Activated T-helper 2 cell treated with anti-CD3 and anti-CD28 coated beads, Interferon-gamma antibody, Interleukin-2, Interleukin-4, amounts not matched to agents 10 μg/mL and 5 μg/mL and 100 μg/mL, durations not matched to agents 14 hours and 24 hours and 36 hours (primary cell): Measurements from ENCODE around the gene ZC3H4. TPM values are rescaled to one million over a fixed set of nuclear protein-coding genes. Genes with fewer than 3 reads are reported as not detected.

Experiments used
- DNase-seq: peaks from one replicate; pipeline ENCODE4 v3.0.0; 2021; ENCODE audit warnings: low spot score
- H3K27ac Mint-ChIP-seq: one replicate; pipeline ENCODE4 v1.8.0; 2021; ENCODE audit warnings: mixed read lengths
- H3K27me3 Mint-ChIP-seq: one replicate; pipeline ENCODE4 v1.8.0; 2021; ENCODE audit warnings: low read depth, mixed read lengths
- H3K36me3 Mint-ChIP-seq: one replicate; pipeline ENCODE4 v1.8.0; 2021; ENCODE audit warnings: low read depth, mixed read lengths
- H3K4me1 Mint-ChIP-seq: one replicate; pipeline ENCODE4 v1.8.0; 2021; ENCODE audit warnings: low read depth, mixed read lengths
- H3K4me3 Mint-ChIP-seq: one replicate; pipeline ENCODE4 v1.8.0; 2021; ENCODE audit warnings: low read depth, mild to moderate bottlenecking, moderate library complexity, mixed read lengths
- H3K9me3 Mint-ChIP-seq: one replicate; pipeline ENCODE4 v1.8.0; 2021; ENCODE audit warnings: mixed read lengths
- intact Hi-C: fragments of 100-400 bp; cut with micrococcal nuclease; formaldehyde crosslinking; loops from one replicate; pipeline ENCODE4 v1.15.1; 2023
- total RNA-seq: library from RNA; stranded (reverse); gene quantifications from 2 replicates; pipeline ENCODE4 v1.2.3, GENCODE V29; 2022

The ZC3H4 gene
- 97.1 and 104 TPM in 2 replicates for total RNA-seq

- H3K4me3 Mint-ChIP-seq = peak within 1 kb of the TSS; percentile 95
- peaks cover 26% of the 10 kb centered on the region for H3K4me1 Mint-ChIP-seq
- H3K27me3 Mint-ChIP-seq = no peaks in the 10 kb centered on the region
- DNase-seq = peak; percentile 100
- intact Hi-C loops = loop anchor here (1.0 to 2.0 kb wide), 6 partner anchors 17 to 326 kb away; partner anchors contain the start of genes ARHGAP35, SAE1 and TMEM160
- peak within 1 kb of the TSS; percentile 99 for H3K27ac Mint-ChIP-seq
- H3K9me3 Mint-ChIP-seq = no peaks in the 10 kb centered on the region
- peaks cover 35% of the 10 kb centered on the region for H3K36me3 Mint-ChIP-seq
These were observed at the start of gene ZC3H4 for GRCh38 chr19:47112997-47113849. Gene ZC3H4, minus strand, starts transcription at chr19:47113776. Its CDS starts 1,192 bp downstream, at chr19:47112584.

GRCh38 chr19:47161876-47162489, 48.4 kb upstream of the ZC3H4 start:
- peaks cover 63% of the 10 kb centered on the region for H3K36me3 Mint-ChIP-seq
- intact Hi-C loops = no loop called here
- H3K4me1 Mint-ChIP-seq = peaks cover 29% of the 10 kb centered on the region
- H3K9me3 Mint-ChIP-seq = no peaks in the 10 kb centered on the region
- H3K4me3 Mint-ChIP-seq = no peak overlapping the region
- no peak for DNase-seq
- no peaks in the 10 kb centered on the region for H3K27me3 Mint-ChIP-seq
- no peak overlapping the region for H3K27ac Mint-ChIP-seq

- Mint-ChIP-seq H3K4me1 (peaks cover 37% of the 10 kb centered on the region), H3K36me3 (peaks cover 71% of the 10 kb centered on the region), H3K27ac (peak overlapping the region; percentile 90), H3K4me3 (peak overlapping the region; percentile 31), H3K27me3 (no peaks in the 10 kb centered on the region), H3K9me3 (no peaks in the 10 kb centered on the region)
- intact Hi-C loops = loop anchor here (1.0 to 5.0 kb wide), 5 partner anchors 17 to 86 kb away; no protein-coding TSS in a partner anchor
- DNase-seq = no peak
These were observed 45.4 kb upstream of the ZC3H4 start for GRCh38 chr19:47158879-47159503.

GRCh38 chr19:47158367-47158791, 44.8 kb upstream of the ZC3H4 start:
- intact Hi-C loops = loop anchor here (2.0 to 5.0 kb wide), 2 partner anchors 69 to 86 kb away; no protein-coding TSS in a partner anchor
- H3K9me3 Mint-ChIP-seq = no peaks in the 10 kb centered on the region
- peaks cover 73% of the 10 kb centered on the region for H3K36me3 Mint-ChIP-seq
- H3K27me3 Mint-ChIP-seq = no peaks in the 10 kb centered on the region
- H3K4me1 Mint-ChIP-seq = peaks cover 37% of the 10 kb centered on the region
- DNase-seq = no peak
- peak overlapping the region; percentile 31 for H3K4me3 Mint-ChIP-seq
- peak overlapping the region; percentile 90 for H3K27ac Mint-ChIP-seq

GRCh38 chr19:47157431-47158321, 44.1 kb upstream of the ZC3H4 start:
- H3K4me3 Mint-ChIP-seq = peak overlapping the region; percentile 31
- no peaks in the 10 kb centered on the region for H3K9me3 Mint-ChIP-seq
- H3K27ac Mint-ChIP-seq = peak overlapping the region; percentile 90
- no peak for DNase-seq
- intact Hi-C loops = loop anchor here (1.0 to 5.0 kb wide), 3 partner anchors 25 to 87 kb away; no protein-coding TSS in a partner anchor
- no peaks in the 10 kb centered on the region for H3K27me3 Mint-ChIP-seq
- H3K4me1 Mint-ChIP-seq = peaks cover 43% of the 10 kb centered on the region
- peaks cover 79% of the 10 kb centered on the region for H3K36me3 Mint-ChIP-seq

- peaks cover 79% of the 10 kb centered on the region for H3K36me3 Mint-ChIP-seq
- peaks cover 46% of the 10 kb centered on the region for H3K4me1 Mint-ChIP-seq
- intact Hi-C loops = loop anchor here (1.0 to 5.0 kb wide), 2 partner anchors 25 to 70 kb away; no protein-coding TSS in a partner anchor
- no peaks in the 10 kb centered on the region for H3K27me3 Mint-ChIP-seq
- DNase-seq = no peak
- peak overlapping the region; percentile 84 for H3K27ac Mint-ChIP-seq
- H3K4me3 Mint-ChIP-seq = peak overlapping the region; percentile 65
- H3K9me3 Mint-ChIP-seq = no peaks in the 10 kb centered on the region
These were observed 43.4 kb upstream of the ZC3H4 start for GRCh38 chr19:47156861-47157430.

- H3K4me3 Mint-ChIP-seq = no peak overlapping the region
- no peaks in the 10 kb centered on the region for H3K9me3 Mint-ChIP-seq
- no peak for DNase-seq
- H3K27ac Mint-ChIP-seq = peak overlapping the region; percentile 63
- H3K36me3 Mint-ChIP-seq = peaks cover 81% of the 10 kb centered on the region
- intact Hi-C loops = loop anchor here (5.0 kb wide), 1 partner anchor 72 kb away; no protein-coding TSS in a partner anchor
- no peaks in the 10 kb centered on the region for H3K27me3 Mint-ChIP-seq
- peaks cover 48% of the 10 kb centered on the region for H3K4me1 Mint-ChIP-seq
These were observed 41.6 kb upstream of the ZC3H4 start for GRCh38 chr19:47155148-47155547.

GRCh38 chr19:47153266-47153665, 39.7 kb upstream of the ZC3H4 start:
- Mint-ChIP-seq H3K36me3 (peaks cover 81% of the 10 kb centered on the region), H3K4me1 (peaks cover 40% of the 10 kb centered on the region), H3K27ac (no peak overlapping the region), H3K27me3 (no peaks in the 10 kb centered on the region), H3K4me3 (no peak overlapping the region), H3K9me3 (no peaks in the 10 kb centered on the region)
- intact Hi-C loops = no loop called here
- no peak for DNase-seq

- Mint-ChIP-seq H3K9me3 (no peaks in the 10 kb centered on the region), H3K27me3 (no peaks in the 10 kb centered on the region), H3K27ac (peak overlapping the region; percentile 46), H3K4me1 (peaks cover 37% of the 10 kb centered on the region), H3K4me3 (no peak overlapping the region), H3K36me3 (peaks cover 81% of the 10 kb centered on the region)
- no peak for DNase-seq
- intact Hi-C loops = no loop called here
These were observed 39.1 kb upstream of the ZC3H4 start for GRCh38 chr19:47152632-47153031.

GRCh38 chr19:47152205-47152604, 38.6 kb upstream of the ZC3H4 start:
- no peaks in the 10 kb centered on the region for H3K9me3 Mint-ChIP-seq
- H3K27ac Mint-ChIP-seq = peak overlapping the region; percentile 22
- peaks cover 77% of the 10 kb centered on the region for H3K36me3 Mint-ChIP-seq
- H3K27me3 Mint-ChIP-seq = no peaks in the 10 kb centered on the region
- no peak overlapping the region for H3K4me3 Mint-ChIP-seq
- DNase-seq = no peak
- intact Hi-C loops = no loop called here
- peaks cover 34% of the 10 kb centered on the region for H3K4me1 Mint-ChIP-seq

- Mint-ChIP-seq H3K4me1 (peaks cover 32% of the 10 kb centered on the region), H3K4me3 (no peak overlapping the region), H3K36me3 (peaks cover 77% of the 10 kb centered on the region), H3K27me3 (no peaks in the 10 kb centered on the region), H3K27ac (no peak overlapping the region), H3K9me3 (no peaks in the 10 kb centered on the region)
- intact Hi-C loops = no loop called here
- DNase-seq = no peak
These were observed 38.1 kb upstream of the ZC3H4 start for GRCh38 chr19:47151627-47152026.
